ENCODE results near the gene NANP. TPM values are rescaled to one million over a fixed set of nuclear protein-coding genes. Genes with fewer than 3 reads are reported as not detected.
"Not testable (repeated sequence)": the region's sequence is repeated elsewhere in the genome, so short reads cannot be mapped to it uniquely, and the experiment has no call there.

The NANP gene
- total RNA-seq, 1 donor from 2014 or later, result 3.7 TPM

- intact Hi-C loops (cut with DNase I), result no loop called here
- H3K9me3 ChIP-seq, result no peaks in the 10 kb centered on the region
- H3K36me3 ChIP-seq, result no peaks in the 10 kb centered on the region
- H3K4me3 ChIP-seq, result no peak overlapping the region
- TF ChIP-seq POLR2AphosphoS5 (IDR thresholded peaks at IDR 0.05; ENCODE audit: insufficient read depth in 1 of 2, low read depth in 1 of 2) (peak in 1 of 2 donors; percentile 37), CTCF (IDR thresholded peaks at IDR 0.05) (no peak), POLR2A (IDR thresholded peaks at IDR 0.05) (no peak)
- no peaks in the 10 kb centered on the region for H3K27me3 ChIP-seq
- H3K27ac ChIP-seq, result no peak overlapping the region
- H3K4me1 ChIP-seq, result no peaks in the 10 kb centered on the region
- no peak for DNase-seq (ENCODE audit: extremely low spot score in 2 of 2)
Measured at GRCh38 chr20:25659999-25660398, 36.2 kb upstream of the NANP start.

GRCh38 chr20:25654487-25654886, 30.7 kb upstream of the NANP start:
- DNase-seq (ENCODE audit: extremely low spot score in 2 of 2), result no peak
- TF ChIP-seq POLR2AphosphoS5 (IDR thresholded peaks at IDR 0.05; ENCODE audit: insufficient read depth in 1 of 2, low read depth in 1 of 2) (no peak), CTCF (IDR thresholded peaks at IDR 0.05) (no peak)
- H3K4me1 ChIP-seq, result no peaks in the 10 kb centered on the region
- no peak overlapping the region for H3K27ac ChIP-seq
- intact Hi-C loops (cut with DNase I), result no loop called here
- H3K4me3 ChIP-seq, result no peak overlapping the region
- no peaks in the 10 kb centered on the region for H3K36me3 ChIP-seq
- H3K9me3 ChIP-seq, result no peaks in the 10 kb centered on the region
- H3K27me3 ChIP-seq, result no peaks in the 10 kb centered on the region

- H3K27ac ChIP-seq; intact Hi-C loops (cut with DNase I): not testable (repeated sequence)
Measured at GRCh38 chr20:25652866-25653265, 29.1 kb upstream of the NANP start.

GRCh38 chr20:25644814-25645213, 21.0 kb upstream of the NANP start:
- DNase-seq (ENCODE audit: extremely low spot score in 2 of 2), result no peak
- H3K4me1 ChIP-seq, result no peaks in the 10 kb centered on the region
- H3K27ac ChIP-seq, result no peak overlapping the region
- TF ChIP-seq POLR2A (IDR thresholded peaks at IDR 0.05) (no peak), CTCF (IDR thresholded peaks at IDR 0.05) (no peak), POLR2AphosphoS5 (IDR thresholded peaks at IDR 0.05; ENCODE audit: insufficient read depth in 1 of 2, low read depth in 1 of 2) (no peak)
- no peak overlapping the region for H3K4me3 ChIP-seq
- H3K9me3 ChIP-seq, result no peaks in the 10 kb centered on the region
- H3K27me3 ChIP-seq, result no peaks in the 10 kb centered on the region
- intact Hi-C loops (cut with DNase I), result no loop called here
- H3K36me3 ChIP-seq, result peaks cover 0 to 8% of the 10 kb centered on the region in 2 donors

More at GRCh38 chr20:25652866-25653265, 29.1 kb upstream of the NANP start:
- H3K4me3 ChIP-seq; H3K9me3 ChIP-seq; DNase-seq (ENCODE audit: extremely low spot score in 2 of 2); H3K27me3 ChIP-seq; H3K4me1 ChIP-seq; H3K36me3 ChIP-seq: not testable (repeated sequence)

GRCh38 chr20:25643716-25644115, 19.9 kb upstream of the NANP start:
- no peaks in the 10 kb centered on the region for H3K9me3 ChIP-seq
- intact Hi-C loops (cut with DNase I), result no loop called here
- no peaks in the 10 kb centered on the region for H3K4me1 ChIP-seq
- no peak overlapping the region for H3K27ac ChIP-seq
- H3K36me3 ChIP-seq, result peaks cover 0 to 8% of the 10 kb centered on the region in 2 donors
- TF ChIP-seq POLR2AphosphoS5 (IDR thresholded peaks at IDR 0.05; ENCODE audit: insufficient read depth in 1 of 2, low read depth in 1 of 2) (no peak), POLR2A (IDR thresholded peaks at IDR 0.05) (no peak), CTCF (IDR thresholded peaks at IDR 0.05) (no peak)
- no peak for DNase-seq (ENCODE audit: extremely low spot score in 2 of 2)
- no peak overlapping the region for H3K4me3 ChIP-seq
- no peaks in the 10 kb centered on the region for H3K27me3 ChIP-seq

- no peaks in the 10 kb centered on the region for H3K9me3 ChIP-seq
- H3K27ac ChIP-seq, result no peak overlapping the region
- no peaks in the 10 kb centered on the region for H3K27me3 ChIP-seq
- no peak for DNase-seq (ENCODE audit: extremely low spot score in 2 of 2)
- H3K4me3 ChIP-seq, result no peak overlapping the region
- TF ChIP-seq POLR2A (IDR thresholded peaks at IDR 0.05), result no peak
- TF ChIP-seq CTCF (IDR thresholded peaks at IDR 0.05), result no peak
- intact Hi-C loops (cut with DNase I), result no loop called here
- H3K4me1 ChIP-seq, result no peaks in the 10 kb centered on the region
- peaks cover 0 to 17% of the 10 kb centered on the region in 2 donors for H3K36me3 ChIP-seq
Measured at GRCh38 chr20:25637247-25637646, 13.4 kb upstream of the NANP start.
